Neuron (in vitro differentiated cells): ENCODE data around the gene CCDC149.

ENCODE experiments used
- H2AFZ ChIP-seq: one replicate; pipeline ENCODE4 v1.6.1; 2013; ENCODE audit warnings: low read depth, mild to moderate bottlenecking, inconsistent platforms, low read length, moderate library complexity
- H3K27me3 ChIP-seq: one replicate; pipeline ENCODE4 v1.6.1; 2013; ENCODE audit warnings: low read length; ENCODE audit not compliant: insufficient read depth
- H3K36me3 ChIP-seq: one replicate; pipeline ENCODE4 v1.6.1; 2013; ENCODE audit warnings: low read length; ENCODE audit not compliant: insufficient read depth
- H3K4me1 ChIP-seq: one replicate; pipeline ENCODE4 v1.6.1; 2013; ENCODE audit warnings: low read length; ENCODE audit not compliant: insufficient read depth
- H3K4me3 ChIP-seq: 2 replicates; pipeline ENCODE4 v1.5.1; 2013; ENCODE audit warnings: mild to moderate bottlenecking, low read length, moderate library complexity
- H3K9me3 ChIP-seq: one replicate; pipeline ENCODE4 v1.6.1; 2013; ENCODE audit warnings: low read length

Gene CCDC149

DNA sequence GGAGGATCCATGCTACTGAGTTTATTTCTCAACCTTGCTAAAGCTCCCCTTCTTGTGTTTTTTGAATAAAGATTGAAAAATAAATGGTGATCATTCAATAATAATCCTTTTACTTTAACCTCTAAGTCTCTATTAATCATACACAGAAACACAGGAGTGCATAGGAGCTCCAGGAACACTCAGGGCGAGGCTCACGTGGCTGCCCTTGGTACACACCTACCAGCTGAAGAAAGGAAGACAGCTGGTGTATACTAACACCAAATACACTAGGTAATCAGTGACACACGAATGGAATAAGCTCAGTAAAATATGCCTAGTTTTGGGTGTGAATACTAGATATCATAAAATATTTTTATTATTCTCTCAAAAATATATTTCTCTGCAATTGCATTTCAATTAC, 26.2 kb downstream of the CCDC149 start:
- Histone ChIP-seq H3K4me3 (no peak overlapping the region), H3K4me1 (peaks cover 8% of the 10 kb centered on the region), H3K27me3 (no peaks in the 10 kb centered on the region), H2AFZ (no peak overlapping the region), H3K9me3 (no peaks in the 10 kb centered on the region), H3K36me3 (no peaks in the 10 kb centered on the region)

GRCh38 chr4:24885342-24885741, 27.5 kb downstream of the CCDC149 start:
- no peaks in the 10 kb centered on the region for H3K36me3 ChIP-seq
- H3K4me3 ChIP-seq, result no peak overlapping the region
- no peaks in the 10 kb centered on the region for H3K27me3 ChIP-seq
- peaks cover 8% of the 10 kb centered on the region for H3K4me1 ChIP-seq
- H3K9me3 ChIP-seq, result no peaks in the 10 kb centered on the region
- no peak overlapping the region for H2AFZ ChIP-seq

- Histone ChIP-seq H2AFZ (no peak overlapping the region), H3K4me1 (peaks cover 8% of the 10 kb centered on the region), H3K36me3 (no peaks in the 10 kb centered on the region), H3K4me3 (no peak overlapping the region), H3K9me3 (no peaks in the 10 kb centered on the region), H3K27me3 (no peaks in the 10 kb centered on the region)
These were observed 27.9 kb downstream of the CCDC149 start for GRCh38 chr4:24884902-24885301.

- H3K9me3 ChIP-seq, result no peaks in the 10 kb centered on the region
- H3K4me1 ChIP-seq, result peaks cover 13% of the 10 kb centered on the region
- no peak overlapping the region for H2AFZ ChIP-seq
- no peaks in the 10 kb centered on the region for H3K36me3 ChIP-seq
- no peaks in the 10 kb centered on the region for H3K27me3 ChIP-seq
- H3K4me3 ChIP-seq, result no peak overlapping the region
These were observed 31.2 kb downstream of the CCDC149 start for GRCh38 chr4:24881508-24882196.

- Histone ChIP-seq H3K4me1 (peaks cover 9% of the 10 kb centered on the region), H2AFZ (no peak overlapping the region), H3K36me3 (no peaks in the 10 kb centered on the region), H3K27me3 (no peaks in the 10 kb centered on the region), H3K9me3 (no peaks in the 10 kb centered on the region), H3K4me3 (no peak overlapping the region)
These were observed 32.7 kb downstream of the CCDC149 start for GRCh38 chr4:24880186-24880585.

- peaks cover 5% of the 10 kb centered on the region for H3K4me1 ChIP-seq
- H2AFZ ChIP-seq, result no peak overlapping the region
- H3K4me3 ChIP-seq, result no peak overlapping the region
- no peaks in the 10 kb centered on the region for H3K27me3 ChIP-seq
- H3K9me3 ChIP-seq, result no peaks in the 10 kb centered on the region
- no peaks in the 10 kb centered on the region for H3K36me3 ChIP-seq
These were observed 34.2 kb downstream of the CCDC149 start for GRCh38 chr4:24878636-24879016.

DNA sequence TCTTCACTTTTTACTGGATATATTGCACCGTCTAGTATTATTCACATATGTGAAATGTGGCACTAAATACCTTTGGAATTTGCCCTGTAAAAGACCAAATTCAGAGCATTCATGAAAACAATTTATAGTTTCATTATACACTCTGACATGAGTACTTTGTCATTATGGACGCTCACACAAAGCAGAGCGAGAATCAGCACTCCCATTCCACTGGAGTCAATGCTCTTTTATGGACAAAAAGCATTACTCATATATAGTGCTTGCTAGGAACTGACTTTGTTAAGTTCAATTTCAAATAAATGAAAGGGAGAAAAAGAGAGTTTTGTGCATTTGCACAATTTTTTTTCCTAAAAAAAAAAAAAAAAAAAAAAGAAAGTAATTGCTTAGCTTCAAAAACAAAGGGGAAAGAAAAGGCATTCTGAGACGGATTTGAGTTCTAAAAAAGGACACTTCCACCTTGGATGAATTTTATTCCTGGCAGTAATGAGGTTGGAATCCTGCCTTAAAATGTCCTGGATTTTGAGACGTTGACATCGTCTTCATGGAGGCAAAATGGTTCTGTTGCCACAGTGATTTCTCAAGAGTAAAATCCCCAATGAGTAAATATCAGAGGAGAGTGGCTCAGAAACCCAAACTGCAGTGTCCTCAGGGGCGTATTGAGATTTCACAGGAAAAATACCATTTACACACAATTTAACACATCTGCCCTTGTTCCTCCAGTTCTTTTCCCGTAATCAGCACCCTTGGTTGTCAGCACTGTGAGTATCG, 34.8 kb downstream of the CCDC149 start:
- H3K36me3 ChIP-seq, result no peaks in the 10 kb centered on the region
- no peak overlapping the region for H3K4me3 ChIP-seq
- peaks cover 5% of the 10 kb centered on the region for H3K4me1 ChIP-seq
- H3K9me3 ChIP-seq, result no peaks in the 10 kb centered on the region
- H2AFZ ChIP-seq, result no peak overlapping the region
- no peaks in the 10 kb centered on the region for H3K27me3 ChIP-seq

DNA sequence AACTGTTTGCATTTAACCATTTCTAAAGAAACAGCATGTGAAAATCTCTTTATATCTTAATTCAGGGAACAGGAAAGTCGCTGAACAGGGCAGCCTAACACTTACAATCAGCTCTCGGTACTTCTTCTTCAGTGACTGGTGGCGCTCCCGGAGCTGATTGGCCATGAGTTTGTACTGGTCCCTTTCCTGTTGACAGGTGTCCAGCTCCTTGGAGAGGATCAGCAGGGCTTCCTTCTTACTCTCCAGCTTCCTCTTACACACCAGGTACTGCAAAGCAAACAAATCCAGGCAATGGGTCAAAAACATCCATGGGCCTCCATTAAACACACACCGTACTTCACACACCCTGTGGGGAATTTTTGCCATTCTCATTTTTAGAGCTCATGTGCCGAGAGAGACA, 36.4 kb downstream of the CCDC149 start:
- H3K36me3 ChIP-seq, result no peaks in the 10 kb centered on the region
- no peak overlapping the region for H3K4me3 ChIP-seq
- no peaks in the 10 kb centered on the region for H3K9me3 ChIP-seq
- no peak overlapping the region for H2AFZ ChIP-seq
- H3K4me1 ChIP-seq, result peaks cover 5% of the 10 kb centered on the region
- no peaks in the 10 kb centered on the region for H3K27me3 ChIP-seq

- Histone ChIP-seq H2AFZ (no peak overlapping the region), H3K4me1 (peaks cover 3% of the 10 kb centered on the region), H3K9me3 (no peaks in the 10 kb centered on the region), H3K36me3 (no peaks in the 10 kb centered on the region), H3K27me3 (no peaks in the 10 kb centered on the region), H3K4me3 (no peak overlapping the region)
These were observed 40.1 kb downstream of the CCDC149 start for GRCh38 chr4:24872720-24873119.

DNA sequence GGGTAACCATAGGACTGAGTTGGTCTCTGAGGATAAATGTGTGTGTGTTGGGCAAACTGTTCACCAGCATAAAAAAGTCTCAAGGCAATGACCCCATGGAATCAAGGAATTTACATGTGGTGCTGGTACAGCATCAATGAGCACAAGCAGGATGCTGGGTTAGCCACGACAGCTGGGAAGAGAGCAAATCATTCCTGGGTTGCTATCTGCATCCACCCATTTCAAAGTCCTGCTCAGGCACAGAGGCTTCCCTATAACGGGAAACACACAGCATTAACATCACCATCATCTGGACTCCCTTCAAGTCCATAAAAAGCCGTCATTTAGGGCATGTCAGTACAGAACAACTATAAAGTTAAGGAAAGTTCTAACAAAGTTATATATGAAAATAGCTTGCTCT, 41.6 kb downstream of the CCDC149 start:
- Histone ChIP-seq H2AFZ (no peak overlapping the region), H3K27me3 (no peaks in the 10 kb centered on the region), H3K9me3 (no peaks in the 10 kb centered on the region), H3K36me3 (no peaks in the 10 kb centered on the region), H3K4me3 (no peak overlapping the region), H3K4me1 (peaks cover 8% of the 10 kb centered on the region)

DNA sequence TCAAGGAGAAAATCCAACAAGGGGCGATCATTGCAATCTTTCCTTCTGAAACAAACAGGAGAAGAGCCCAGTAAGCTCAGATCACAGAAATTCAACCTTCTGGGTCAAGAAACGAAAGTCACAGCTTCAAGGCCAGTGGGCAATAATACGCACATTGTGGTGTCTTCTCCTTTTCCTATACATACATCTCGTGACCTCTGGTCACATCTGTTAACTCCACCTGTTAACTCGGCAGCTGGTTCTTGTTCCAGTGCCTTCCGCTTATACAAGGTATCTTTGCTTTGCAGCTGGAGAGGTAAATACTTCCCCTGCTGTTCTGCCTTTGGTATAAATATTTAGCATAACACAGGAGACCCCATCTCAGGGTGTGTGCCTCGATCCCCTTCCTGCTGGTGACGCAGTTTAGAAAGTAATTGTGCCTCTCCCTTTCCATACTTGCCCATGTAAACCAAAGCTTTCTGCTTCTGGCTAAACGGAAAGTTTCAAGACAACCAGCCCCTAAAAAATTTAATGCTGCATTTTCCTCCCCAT, 45.0 kb downstream of the CCDC149 start:
- Histone ChIP-seq H3K9me3 (no peaks in the 10 kb centered on the region), H3K4me1 (peaks cover 18% of the 10 kb centered on the region), H3K27me3 (no peaks in the 10 kb centered on the region), H3K4me3 (no peak overlapping the region), H3K36me3 (no peaks in the 10 kb centered on the region), H2AFZ (no peak overlapping the region)

- H3K9me3 ChIP-seq, result no peaks in the 10 kb centered on the region
- H3K36me3 ChIP-seq, result no peaks in the 10 kb centered on the region
- H3K4me3 ChIP-seq, result no peak overlapping the region
- no peaks in the 10 kb centered on the region for H3K27me3 ChIP-seq
- peaks cover 18% of the 10 kb centered on the region for H3K4me1 ChIP-seq
- no peak overlapping the region for H2AFZ ChIP-seq
These were observed 45.6 kb downstream of the CCDC149 start for GRCh38 chr4:24867251-24867650.

GRCh38 chr4:24865401-24865800, 47.4 kb downstream of the CCDC149 start:
- no peaks in the 10 kb centered on the region for H3K9me3 ChIP-seq
- H3K36me3 ChIP-seq, result no peaks in the 10 kb centered on the region
- no peaks in the 10 kb centered on the region for H3K27me3 ChIP-seq
- H2AFZ ChIP-seq, result no peak overlapping the region
- H3K4me1 ChIP-seq, result peaks cover 18% of the 10 kb centered on the region
- no peak overlapping the region for H3K4me3 ChIP-seq
